Activated naive CD4-positive, alpha-beta T cell treated with anti-CD3 and anti-CD28 coated beads, Interleukin-2, amount 10 ng/mL, durations not matched to agents 7 days and 5 days (primary cell): Measurements from ENCODE around the gene C12orf76.
"Not testable (repeated sequence)": the region's sequence is repeated elsewhere in the genome, so short reads cannot be mapped to it uniquely, and the experiment has no call there.

Source experiments
- CTCF ChIA-PET: fragments of 350-600 bp; sonication (Branson Sonifier 250); formaldehyde crosslinking; loops from one replicate; lab custom pipeline; 2021; ENCODE audit warnings: antibody characterized with exemption; lab: Charles Lee
- DNase-seq: peaks from one replicate; pipeline ENCODE4 v3.0.0-alpha.2; 2020
- H3K27ac Mint-ChIP-seq: one replicate; pipeline ENCODE4 v1.8.0; 2021; ENCODE audit warnings: mild to moderate bottlenecking, moderate library complexity, mixed read lengths
- H3K27me3 Mint-ChIP-seq: one replicate; pipeline ENCODE4 v1.8.0; 2021; ENCODE audit warnings: mild to moderate bottlenecking, mixed read lengths
- H3K36me3 Mint-ChIP-seq: one replicate; pipeline ENCODE4 v1.8.0; 2021; ENCODE audit warnings: mixed read lengths
- H3K4me1 Mint-ChIP-seq: one replicate; pipeline ENCODE4 v1.8.0; 2021; ENCODE audit warnings: mixed read lengths
- H3K4me3 Mint-ChIP-seq: one replicate; pipeline ENCODE4 v1.8.0; 2021; ENCODE audit warnings: mild to moderate bottlenecking, moderate library complexity, mixed read lengths
- H3K9me3 Mint-ChIP-seq: one replicate; pipeline ENCODE4 v1.8.0; 2021; ENCODE audit warnings: mixed read lengths

The C12orf76 gene

DNA sequence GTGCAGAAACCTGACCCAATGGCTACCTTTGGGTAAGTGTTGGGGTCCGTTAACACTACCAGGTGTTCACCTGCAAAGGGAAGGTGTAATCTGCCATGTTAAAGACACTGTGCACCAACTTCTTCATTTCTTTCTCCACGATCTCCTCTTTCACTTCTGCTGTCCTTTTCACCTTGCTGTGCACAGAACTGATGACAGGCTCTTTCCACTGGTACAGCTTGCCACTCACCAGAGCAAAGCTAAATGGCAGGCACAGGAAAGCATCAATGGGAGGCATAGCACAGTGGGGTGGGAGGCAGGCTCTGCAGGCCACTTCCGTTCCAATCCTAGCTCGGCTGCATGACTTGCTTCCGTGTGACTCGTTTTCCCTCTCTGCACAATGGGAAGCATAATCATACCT, 2.6 kb upstream of the C12orf76 start:
- CTCF ChIA-PET, result no interaction called here
- Mint-ChIP-seq H3K4me1 (peaks cover 41% of the 10 kb centered on the region), H3K4me3 (no peak overlapping the region), H3K27me3 (no peaks in the 10 kb centered on the region), H3K36me3 (peaks cover 16% of the 10 kb centered on the region), H3K9me3 (no peaks in the 10 kb centered on the region), H3K27ac (no peak overlapping the region)
- DNase-seq, result no peak

DNA sequence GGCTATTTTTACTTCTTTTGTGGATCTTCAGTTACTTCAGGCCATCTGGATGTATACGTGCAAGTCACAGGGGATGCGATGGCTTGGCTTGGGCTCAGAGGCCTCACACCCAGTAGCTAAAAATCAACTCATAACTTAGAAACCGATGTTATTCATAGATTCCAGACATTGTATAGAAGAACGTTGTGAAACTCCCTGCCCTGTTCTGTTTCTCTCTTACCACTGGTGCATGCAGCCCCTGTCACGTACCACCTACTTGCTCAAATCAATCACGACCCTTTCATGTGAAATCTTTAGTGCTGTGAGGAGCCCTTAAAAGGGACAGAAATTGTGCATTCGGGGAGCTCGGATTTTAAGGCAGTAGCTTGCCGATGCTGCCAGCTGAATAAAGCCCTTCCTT, 1.3 kb upstream of the C12orf76 start:
- H3K27ac Mint-ChIP-seq, H3K36me3 Mint-ChIP-seq, DNase-seq, CTCF ChIA-PET, H3K9me3 Mint-ChIP-seq, H3K27me3 Mint-ChIP-seq: not testable (repeated sequence)
- Mint-ChIP-seq H3K4me3 (peak overlapping the region; percentile 34), H3K4me1 (peaks cover 40% of the 10 kb centered on the region)

DNA sequence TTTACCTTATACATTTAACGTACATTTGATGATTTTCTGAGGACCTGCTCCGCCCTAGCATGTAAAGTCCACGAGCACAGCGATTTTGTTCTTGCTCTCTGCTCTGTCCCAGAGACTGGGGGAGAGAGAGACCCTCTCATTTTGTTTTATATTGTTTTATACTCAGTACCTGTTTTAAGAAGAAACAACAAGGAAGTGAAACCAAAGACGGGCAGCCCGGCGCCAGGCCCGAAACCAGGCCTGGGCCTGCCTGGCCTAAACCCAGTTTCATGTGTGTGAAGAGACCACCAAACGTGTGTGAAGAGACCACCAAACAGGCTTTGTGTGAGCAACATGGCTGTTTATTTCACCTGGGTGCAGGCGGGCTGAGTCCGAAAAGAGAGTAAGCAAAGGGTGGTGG, 712 bp upstream of the C12orf76 start:
- CTCF ChIA-PET, H3K36me3 Mint-ChIP-seq, H3K27me3 Mint-ChIP-seq, DNase-seq, H3K9me3 Mint-ChIP-seq: not testable (repeated sequence)
- H3K27ac Mint-ChIP-seq, result peak overlapping the region; percentile 90
- peaks cover 41% of the 10 kb centered on the region for H3K4me1 Mint-ChIP-seq
- peak overlapping the region; percentile 81 for H3K4me3 Mint-ChIP-seq

DNA sequence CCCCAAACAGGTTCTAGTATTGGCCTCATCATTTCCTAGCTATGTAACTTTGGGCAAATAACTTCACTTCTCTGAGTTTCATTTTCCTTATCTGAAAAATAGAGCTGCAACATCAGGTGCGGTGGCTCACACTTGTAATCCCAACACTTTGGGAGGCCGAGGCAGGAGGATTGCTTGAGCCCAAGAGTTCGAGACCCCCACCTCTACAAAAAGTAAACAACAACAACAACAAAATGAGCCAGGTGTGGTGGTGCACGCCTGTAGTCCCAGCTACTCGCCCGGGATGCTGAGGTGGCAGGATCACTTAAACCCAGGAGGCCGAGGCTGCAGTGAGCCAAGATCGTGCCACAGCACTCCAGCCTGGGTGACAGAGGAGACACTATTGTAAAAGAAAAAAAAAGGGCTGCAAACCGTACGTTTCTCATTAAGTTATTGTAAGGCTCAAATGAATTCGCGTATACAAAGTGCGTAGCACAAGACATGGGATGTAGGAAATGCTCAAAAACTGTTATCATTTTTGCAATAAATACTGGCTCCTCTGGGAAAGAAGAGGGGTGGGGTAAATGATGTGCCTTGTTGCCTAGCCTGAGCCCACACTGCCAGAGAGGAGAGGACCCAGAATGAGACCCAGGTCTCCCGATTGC, 903 bp downstream of the C12orf76 start:
- Mint-ChIP-seq H3K4me3 (peak overlapping the region; percentile 81), H3K9me3 (no peaks in the 10 kb centered on the region), H3K36me3 (peaks cover 13% of the 10 kb centered on the region), H3K27ac (peak overlapping the region; percentile 90), H3K4me1 (peaks cover 50% of the 10 kb centered on the region), H3K27me3 (no peaks in the 10 kb centered on the region)
- CTCF ChIA-PET, result interaction anchor here (1.4 kb wide), 1 partner anchor 32 kb away, joined by 4 read pairs; no protein-coding TSS in a partner anchor
- DNase-seq, result no peak

DNA sequence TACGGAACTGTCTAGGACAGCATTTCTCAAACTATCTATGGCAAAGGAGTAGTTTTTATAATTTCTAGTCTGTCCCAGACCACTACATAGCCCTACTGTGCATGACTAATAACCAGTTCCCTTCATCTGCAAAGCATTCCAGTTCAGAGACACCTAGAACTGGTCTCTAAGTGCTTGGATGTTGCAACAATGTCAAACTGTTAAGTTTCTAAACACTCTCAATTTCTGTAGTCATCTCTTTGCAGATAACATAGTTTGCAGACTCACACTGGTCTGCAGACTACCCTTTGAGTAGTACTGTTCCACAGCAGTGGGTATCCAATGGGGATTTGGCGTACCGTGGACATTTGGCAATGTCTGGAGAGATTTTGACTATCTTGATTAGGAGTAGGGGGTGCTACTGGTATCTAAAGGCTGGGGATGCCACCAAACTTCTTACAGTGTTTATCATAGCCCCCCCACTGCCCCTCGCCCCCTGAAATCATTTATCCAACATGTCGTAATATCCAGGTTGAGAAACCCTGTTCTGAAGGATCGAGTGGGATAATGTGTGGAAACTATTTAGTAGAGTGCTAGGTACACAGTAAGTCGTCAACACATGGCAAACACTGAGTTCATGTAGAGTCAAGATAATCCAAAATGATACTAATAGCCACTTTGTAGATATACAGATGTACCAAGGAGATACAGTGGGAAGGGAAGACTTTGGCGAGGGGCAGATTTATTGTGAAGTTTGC, 1.7 kb downstream of the C12orf76 start:
- Mint-ChIP-seq H3K27me3 (no peaks in the 10 kb centered on the region), H3K4me1 (peaks cover 57% of the 10 kb centered on the region), H3K9me3 (no peaks in the 10 kb centered on the region), H3K4me3 (peak overlapping the region; percentile 81), H3K36me3 (peaks cover 20% of the 10 kb centered on the region), H3K27ac (peak overlapping the region; percentile 11)
- DNase-seq, result no peak
- CTCF ChIA-PET, result interaction anchor here (1.4 kb wide), 1 partner anchor 33 kb away, joined by 4 read pairs; no protein-coding TSS in a partner anchor

DNA sequence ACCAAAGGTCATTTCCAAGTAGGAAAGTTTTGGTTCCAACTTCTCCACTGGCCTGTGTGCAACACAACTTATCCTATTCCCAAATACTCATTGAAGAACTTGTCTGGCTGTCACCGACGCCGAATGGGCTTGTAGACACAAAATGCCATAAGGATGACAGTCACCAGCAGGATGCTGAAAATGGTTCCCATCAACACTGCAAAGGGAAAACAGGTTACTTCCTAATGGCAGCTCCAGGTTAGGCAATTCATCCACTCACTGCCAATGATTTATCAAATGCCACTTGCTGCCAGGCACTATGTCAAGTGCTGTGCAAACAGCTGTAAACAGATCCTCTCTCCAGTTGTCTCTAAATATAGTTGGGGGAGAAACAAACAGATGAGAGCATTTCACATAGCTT, 6.1 kb downstream of the C12orf76 start:
- CTCF ChIA-PET, result interaction anchor here (0.8 to 1.7 kb wide), 2 partner anchors 18 to 189 kb away, joined by 3 to 6 read pairs; no protein-coding TSS in a partner anchor
- Mint-ChIP-seq H3K9me3 (no peaks in the 10 kb centered on the region), H3K27ac (peak overlapping the region; percentile 39), H3K4me3 (no peak overlapping the region), H3K36me3 (peaks cover 49% of the 10 kb centered on the region), H3K4me1 (peaks cover 65% of the 10 kb centered on the region), H3K27me3 (no peaks in the 10 kb centered on the region)
- no peak for DNase-seq

DNA sequence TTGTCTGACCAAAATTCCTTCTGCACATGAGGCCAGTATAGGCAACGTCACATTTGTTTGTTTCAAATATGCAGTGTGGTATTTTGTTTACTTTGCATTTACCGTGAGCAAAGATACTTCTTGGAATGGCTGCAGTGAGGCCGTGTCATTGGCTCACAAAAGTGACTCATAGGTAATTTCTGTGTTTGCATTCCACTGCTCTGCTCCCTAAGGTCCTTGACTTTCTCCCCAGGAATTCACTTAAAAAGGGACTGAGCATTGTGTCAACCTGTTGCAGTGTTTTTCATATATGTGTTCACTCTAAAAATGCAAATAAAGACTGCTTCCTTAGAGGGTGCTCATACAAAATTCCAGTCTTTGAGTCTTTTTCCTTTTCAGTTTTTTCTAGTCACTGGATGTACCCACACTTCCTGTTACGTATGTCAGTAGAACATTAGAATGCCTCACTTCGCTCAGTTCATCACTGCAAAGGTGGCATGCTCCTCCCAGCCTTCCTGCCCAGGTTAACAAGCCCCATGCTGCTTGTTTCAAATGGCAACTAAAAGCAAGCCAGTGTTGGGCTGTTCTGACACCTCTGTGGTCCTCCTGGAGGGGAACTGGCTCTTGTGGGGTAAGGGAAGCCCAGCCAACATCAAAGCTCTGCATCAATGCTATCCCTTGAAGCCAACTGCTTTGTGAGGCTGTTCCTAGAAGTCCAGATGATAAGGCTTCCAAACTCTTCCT, 9.1 kb downstream of the C12orf76 start:
- H3K27me3 Mint-ChIP-seq, result no peaks in the 10 kb centered on the region
- H3K27ac Mint-ChIP-seq, result peak overlapping the region; percentile 92
- no peaks in the 10 kb centered on the region for H3K9me3 Mint-ChIP-seq
- H3K4me3 Mint-ChIP-seq, result no peak overlapping the region
- H3K4me1 Mint-ChIP-seq, result peaks cover 51% of the 10 kb centered on the region
- DNase-seq, result peak; percentile 60
- CTCF ChIA-PET, result interaction anchor here (0.6 to 0.9 kb wide), 2 partner anchors 15 to 51 kb away, joined by 3 read pairs; no protein-coding TSS in a partner anchor
- peaks cover 69% of the 10 kb centered on the region for H3K36me3 Mint-ChIP-seq

DNA sequence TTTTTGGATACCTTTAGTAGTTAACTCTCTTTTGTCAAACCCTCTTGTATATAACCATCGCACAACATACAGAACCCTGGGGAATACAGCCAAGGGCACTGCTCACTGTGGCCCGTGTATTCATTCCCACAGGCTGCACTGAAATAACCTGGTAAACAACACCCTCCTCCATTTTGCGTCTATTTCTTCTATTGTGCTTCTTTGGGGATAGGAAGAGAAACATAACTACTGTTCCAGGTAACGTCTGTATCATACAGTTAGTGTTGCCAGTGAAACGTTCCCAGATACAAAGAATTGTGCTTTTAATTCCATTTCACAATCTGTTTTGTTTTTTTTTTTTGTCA, 9.6 kb downstream of the C12orf76 start:
- Mint-ChIP-seq H3K27me3 (no peaks in the 10 kb centered on the region), H3K4me3 (no peak overlapping the region), H3K9me3 (no peaks in the 10 kb centered on the region), H3K27ac (peak overlapping the region; percentile 92), H3K4me1 (peaks cover 49% of the 10 kb centered on the region), H3K36me3 (peaks cover 73% of the 10 kb centered on the region)
- CTCF ChIA-PET, result no interaction called here
- DNase-seq, result no peak

DNA sequence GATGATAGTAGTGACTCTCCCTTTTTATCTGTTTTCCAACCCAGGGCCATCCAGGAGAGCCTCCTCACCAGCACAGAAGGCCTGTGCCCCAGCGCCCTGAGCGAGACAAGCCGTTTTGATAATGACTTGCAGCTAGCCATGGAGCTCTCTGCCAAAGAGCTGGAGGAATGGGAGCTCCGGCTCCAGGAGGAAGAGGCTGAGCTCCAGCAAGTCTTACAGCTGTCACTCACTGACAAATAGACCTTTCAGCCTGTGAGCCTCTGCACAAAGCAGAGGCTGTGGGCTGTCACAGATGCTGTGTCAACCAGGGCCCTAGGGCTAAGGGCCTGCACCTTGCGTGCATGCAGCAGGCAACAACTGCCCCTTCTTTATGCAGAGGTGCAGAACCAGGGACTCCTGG, 11.0 kb downstream of the C12orf76 start:
- DNase-seq, result no peak
- CTCF ChIA-PET, result interaction anchor here (1.1 to 2.8 kb wide), 3 partner anchors 13 to 183 kb away, joined by 3 to 9 read pairs (median 7); no protein-coding TSS in a partner anchor
- Mint-ChIP-seq H3K36me3 (peaks cover 71% of the 10 kb centered on the region), H3K27me3 (no peaks in the 10 kb centered on the region), H3K9me3 (no peaks in the 10 kb centered on the region), H3K27ac (no peak overlapping the region), H3K4me1 (peaks cover 41% of the 10 kb centered on the region), H3K4me3 (no peak overlapping the region)

DNA sequence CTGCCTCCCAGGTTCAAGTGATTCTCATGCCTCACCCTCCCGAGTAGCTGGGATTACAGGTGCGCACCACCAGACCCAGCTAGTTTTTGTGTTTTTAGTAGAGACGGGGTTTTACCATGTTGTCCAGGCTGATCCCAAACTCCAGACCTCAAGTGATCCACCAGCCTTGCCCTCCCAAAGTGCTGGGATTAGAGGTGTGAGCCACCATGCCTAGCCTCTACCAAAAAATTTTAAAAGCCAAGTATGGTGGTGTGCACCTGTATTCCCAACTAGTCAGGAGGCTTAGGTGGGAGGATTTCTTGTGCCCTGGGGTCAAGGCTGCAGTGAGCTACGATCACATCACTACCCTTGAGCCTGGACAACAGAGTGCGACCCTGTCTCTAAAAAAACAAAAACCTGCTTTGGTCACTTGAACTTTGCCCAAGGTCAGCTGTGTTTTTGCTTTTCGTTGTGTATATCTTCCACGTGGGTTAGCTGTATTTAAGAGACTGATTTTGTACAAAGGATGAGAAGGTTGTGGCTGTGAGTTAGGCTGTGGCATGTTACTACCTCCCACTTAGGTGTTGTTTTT, 12.7 kb downstream of the C12orf76 start:
- peaks cover 26% of the 10 kb centered on the region for H3K4me1 Mint-ChIP-seq
- no peaks in the 10 kb centered on the region for H3K9me3 Mint-ChIP-seq
- no peaks in the 10 kb centered on the region for H3K27me3 Mint-ChIP-seq
- CTCF ChIA-PET, result interaction anchor here (1.4 to 2.8 kb wide), 3 partner anchors 11 to 181 kb away, joined by 3 to 9 read pairs (median 7); no protein-coding TSS in a partner anchor
- no peak for DNase-seq
- H3K36me3 Mint-ChIP-seq, result peaks cover 67% of the 10 kb centered on the region
- no peak overlapping the region for H3K4me3 Mint-ChIP-seq
- H3K27ac Mint-ChIP-seq, result peak overlapping the region; percentile 46

DNA sequence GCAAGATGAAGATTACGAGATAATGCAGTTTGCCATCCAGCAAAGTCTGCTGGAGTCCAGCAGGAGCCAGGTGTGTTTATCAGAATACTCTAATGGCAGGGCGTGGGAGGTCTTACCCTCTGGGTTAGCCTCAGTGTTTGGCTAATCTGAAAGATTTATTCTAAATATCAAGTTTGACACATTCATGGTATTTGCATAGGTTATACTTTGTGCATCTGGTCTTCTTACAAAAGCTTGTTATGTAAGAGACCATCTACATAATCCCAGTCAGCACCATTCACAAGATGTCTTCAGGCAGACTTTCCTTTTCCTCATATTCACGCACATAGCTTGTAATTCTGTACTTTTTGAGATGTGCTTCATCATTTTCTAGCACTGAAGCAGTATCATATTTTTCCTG, 14.4 kb downstream of the C12orf76 start:
- Mint-ChIP-seq H3K4me1 (peaks cover 9% of the 10 kb centered on the region), H3K9me3 (no peaks in the 10 kb centered on the region), H3K36me3 (peaks cover 62% of the 10 kb centered on the region), H3K27me3 (no peaks in the 10 kb centered on the region), H3K4me3 (no peak overlapping the region), H3K27ac (no peak overlapping the region)
- no peak for DNase-seq
- CTCF ChIA-PET, result no interaction called here

DNA sequence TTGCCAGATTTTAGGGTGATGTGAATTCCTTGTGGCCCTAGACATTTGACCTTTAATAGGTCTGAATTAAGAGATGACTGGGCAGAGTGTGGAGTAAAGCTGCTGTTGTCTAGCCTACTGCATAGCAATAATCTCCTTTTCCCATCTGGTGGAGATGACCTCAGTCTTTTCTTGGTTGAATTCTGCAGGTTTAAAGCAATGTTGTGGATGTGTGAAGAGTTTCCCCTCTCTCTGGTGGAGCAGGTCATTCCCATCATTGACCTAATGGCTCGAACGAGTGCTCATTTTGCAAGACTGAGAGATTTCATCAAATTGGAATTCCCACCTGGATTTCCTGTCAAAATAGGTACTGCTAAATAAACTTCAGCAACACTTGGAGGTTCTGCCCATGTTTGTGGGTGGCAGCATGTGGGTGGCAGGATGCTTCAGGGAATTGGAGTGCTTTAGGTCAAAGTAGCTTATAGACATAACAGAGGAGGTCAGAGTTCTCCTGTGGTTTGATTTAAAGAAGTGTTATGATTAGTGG, 19.0 kb downstream of the C12orf76 start:
- no peaks in the 10 kb centered on the region for H3K9me3 Mint-ChIP-seq
- H3K27ac Mint-ChIP-seq, result no peak overlapping the region
- peaks cover 53% of the 10 kb centered on the region for H3K36me3 Mint-ChIP-seq
- no peaks in the 10 kb centered on the region for H3K4me1 Mint-ChIP-seq
- no peak for DNase-seq
- CTCF ChIA-PET, result no interaction called here
- no peak overlapping the region for H3K4me3 Mint-ChIP-seq
- H3K27me3 Mint-ChIP-seq, result no peaks in the 10 kb centered on the region

DNA sequence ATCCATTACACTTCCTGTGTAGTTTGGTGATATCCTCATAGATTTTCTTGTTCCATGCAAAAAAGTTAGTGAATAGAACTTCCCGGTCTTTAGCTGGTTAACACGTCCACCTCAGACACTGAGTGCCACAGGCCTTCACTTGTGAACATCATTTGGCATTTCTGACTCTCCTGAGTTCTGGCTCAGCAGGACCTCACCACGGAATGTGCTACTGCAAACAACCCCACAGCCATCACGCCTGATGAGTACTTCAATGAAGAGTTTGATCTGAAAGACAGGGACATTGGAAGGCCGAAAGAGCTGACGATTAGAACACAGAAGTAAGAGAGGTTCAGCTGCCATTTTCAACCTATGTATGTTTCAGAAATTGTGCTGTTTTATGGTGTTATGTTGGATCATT, 20.0 kb downstream of the C12orf76 start:
- Mint-ChIP-seq H3K27me3 (no peaks in the 10 kb centered on the region), H3K36me3 (peaks cover 53% of the 10 kb centered on the region), H3K9me3 (no peaks in the 10 kb centered on the region), H3K4me3 (no peak overlapping the region), H3K4me1 (peaks cover 4% of the 10 kb centered on the region), H3K27ac (no peak overlapping the region)
- DNase-seq, result no peak
- CTCF ChIA-PET, result interaction anchor here (0.7 kb wide), 1 partner anchor 333 kb away, joined by 4 read pairs; no protein-coding TSS in a partner anchor

DNA sequence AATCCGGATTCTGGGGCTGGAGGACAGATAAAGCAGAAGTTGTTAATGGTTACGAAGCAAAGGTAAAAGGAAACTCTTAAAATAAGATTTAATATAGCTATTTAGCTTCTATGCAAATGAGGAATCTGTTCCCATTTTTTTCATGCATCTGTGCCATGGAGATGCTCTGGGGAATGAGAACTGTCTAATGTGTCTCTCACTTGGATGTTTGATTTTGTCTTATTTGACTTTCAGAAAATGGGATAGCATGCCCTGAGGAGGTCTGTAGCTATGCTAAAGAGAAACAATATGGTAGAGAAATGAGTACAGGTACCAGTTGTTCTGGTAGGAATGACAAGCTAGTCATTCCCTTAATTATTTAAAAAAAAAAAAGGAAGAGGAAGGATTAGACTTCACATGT, 24.3 kb downstream of the C12orf76 start:
- Mint-ChIP-seq H3K36me3 (peaks cover 55% of the 10 kb centered on the region), H3K4me1 (peaks cover 7% of the 10 kb centered on the region), H3K27ac (no peak overlapping the region), H3K4me3 (no peak overlapping the region), H3K9me3 (no peaks in the 10 kb centered on the region), H3K27me3 (no peaks in the 10 kb centered on the region)
- DNase-seq, result no peak
- CTCF ChIA-PET, result interaction anchor here (0.8 to 1.9 kb wide), 6 partner anchors 11 to 78 kb away, joined by 3 to 9 read pairs (median 4); no protein-coding TSS in a partner anchor
